GM11168 (cell line): ENCODE results near the gene RAB28.
"Not testable (repeated sequence)": the region's sequence is repeated elsewhere in the genome, so short reads cannot be mapped to it uniquely, and the experiment has no call there.

Source experiments
- in situ Hi-C: fragments of 300-500 bp; cut with MboI; formaldehyde crosslinking; loops from one replicate; pipeline ENCODE4 v1.12.0; 2022; ENCODE audit warnings: low sequenced_read_pairs; ENCODE audit not compliant: unreplicated experiment

RAB28 gene

GRCh38 chr4:13455411-13455810, 28.7 kb downstream of the RAB28 start:
- in situ Hi-C loops: no loop called here

GRCh38 chr4:13454786-13455185, 29.4 kb downstream of the RAB28 start:
- in situ Hi-C loops: no loop called here

GRCh38 chr4:13452927-13453579, 31.1 kb downstream of the RAB28 start:
- in situ Hi-C loops: no loop called here

- in situ Hi-C loops: no loop called here
Observed at GRCh38 chr4:13449590-13449989, 34.5 kb downstream of the RAB28 start.

GRCh38 chr4:13445841-13446790, 38.0 kb downstream of the RAB28 start:
- in situ Hi-C loops: no loop called here

- in situ Hi-C loops: no loop called here
Observed at GRCh38 chr4:13441506-13441905, 42.6 kb downstream of the RAB28 start.

- in situ Hi-C loops: no loop called here
Observed at GRCh38 chr4:13436962-13437361, 47.2 kb downstream of the RAB28 start.

- in situ Hi-C loops: no loop called here
Observed at GRCh38 chr4:13432453-13432852, 51.7 kb downstream of the RAB28 start.

GRCh38 chr4:13430834-13431568, 53.1 kb downstream of the RAB28 start:
- in situ Hi-C loops: no loop called here

- in situ Hi-C loops: no loop called here
Observed at GRCh38 chr4:13427599-13428325, 56.4 kb downstream of the RAB28 start.

GRCh38 chr4:13415068-13415785, 68.9 kb downstream of the RAB28 start:
- in situ Hi-C loops: no loop called here

GRCh38 chr4:13413729-13414437, 70.3 kb downstream of the RAB28 start:
- in situ Hi-C loops: no loop called here

GRCh38 chr4:13411942-13412341, 72.2 kb downstream of the RAB28 start:
- in situ Hi-C loops: no loop called here

GRCh38 chr4:13409324-13409723, 74.8 kb downstream of the RAB28 start:
- in situ Hi-C loops: no loop called here

- in situ Hi-C loops: not testable (repeated sequence)
Observed at GRCh38 chr4:13406156-13406555, 78.0 kb downstream of the RAB28 start.

- in situ Hi-C loops: no loop called here
Observed at GRCh38 chr4:13403833-13404232, 80.3 kb downstream of the RAB28 start.

- in situ Hi-C loops: no loop called here
Observed at GRCh38 chr4:13403326-13403725, 80.8 kb downstream of the RAB28 start.

- in situ Hi-C loops: no loop called here
Observed at GRCh38 chr4:13399257-13399656, 84.9 kb downstream of the RAB28 start.

GRCh38 chr4:13396161-13396560, 88.0 kb downstream of the RAB28 start:
- in situ Hi-C loops: no loop called here
